Amniotic stem cell (primary cell): ENCODE data around the gene FBXL14.
"Not testable (repeated sequence)": the region's sequence is repeated elsewhere in the genome, so short reads cannot be mapped to it uniquely, and the experiment has no call there.

ENCODE experiments used
- DNase-seq: peaks from one replicate; lab custom pipeline; 2025; lab: John Stamatoyannopoulos, UW

The FBXL14 gene

DNA sequence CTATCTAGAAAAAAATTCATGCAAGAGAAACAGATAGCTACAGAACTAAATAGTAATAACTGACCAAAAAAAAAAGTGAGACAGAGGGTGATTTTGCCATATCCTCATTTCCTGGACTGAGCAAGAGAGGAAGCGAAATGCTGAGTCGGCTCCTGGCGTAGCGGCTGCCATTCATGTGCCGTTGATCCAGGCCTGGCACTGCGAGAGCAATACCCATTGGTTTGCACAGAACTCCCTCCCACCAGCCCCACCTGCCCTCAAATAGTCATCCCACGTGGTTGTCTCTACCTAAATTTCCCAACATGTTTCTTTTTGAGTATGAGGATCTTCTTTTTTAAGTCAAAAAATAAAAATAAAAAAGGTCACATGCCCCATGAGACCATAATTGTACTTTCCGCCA lies 25.2 kb upstream of the FBXL14 start:
- DNase-seq: no peak

DNA sequence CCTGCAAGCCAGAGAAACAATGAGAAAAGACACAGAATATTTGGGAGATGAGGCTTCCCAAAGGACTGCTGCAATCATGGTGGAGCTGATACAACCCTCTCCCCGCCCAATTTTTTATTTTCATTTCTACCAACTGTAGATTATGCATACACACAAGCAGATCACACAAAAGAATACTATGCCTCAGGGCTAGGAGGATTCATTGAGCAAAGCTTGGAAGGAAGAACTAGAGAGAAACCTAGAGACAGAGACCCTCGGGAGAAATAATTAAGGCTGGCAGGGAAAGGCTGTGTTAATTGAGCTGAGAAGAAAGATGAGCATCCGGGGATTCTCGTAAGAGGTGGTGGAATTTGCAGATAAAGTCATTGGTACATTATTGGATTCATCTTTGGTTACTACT lies 24.8 kb upstream of the FBXL14 start:
- no peak for DNase-seq

DNA sequence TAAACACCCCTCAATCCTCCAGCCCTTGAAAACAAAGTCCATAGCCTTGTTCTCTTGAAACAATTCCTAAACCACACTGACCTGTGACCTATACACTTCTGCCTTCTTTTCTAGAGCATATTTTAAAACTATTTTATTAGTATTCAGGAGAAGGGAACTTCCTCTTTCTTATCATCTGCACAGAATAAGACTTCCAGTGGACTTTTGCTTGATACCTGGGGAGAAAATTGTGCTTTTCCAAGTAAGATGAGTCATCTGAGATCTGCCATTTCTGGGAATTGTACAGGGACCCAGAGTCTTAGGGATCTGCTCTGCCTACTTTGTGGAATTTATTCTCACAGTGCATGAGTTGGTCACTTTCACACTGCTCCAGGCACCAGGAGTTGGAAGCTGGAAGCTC lies 24.1 kb upstream of the FBXL14 start:
- no peak for DNase-seq

DNA sequence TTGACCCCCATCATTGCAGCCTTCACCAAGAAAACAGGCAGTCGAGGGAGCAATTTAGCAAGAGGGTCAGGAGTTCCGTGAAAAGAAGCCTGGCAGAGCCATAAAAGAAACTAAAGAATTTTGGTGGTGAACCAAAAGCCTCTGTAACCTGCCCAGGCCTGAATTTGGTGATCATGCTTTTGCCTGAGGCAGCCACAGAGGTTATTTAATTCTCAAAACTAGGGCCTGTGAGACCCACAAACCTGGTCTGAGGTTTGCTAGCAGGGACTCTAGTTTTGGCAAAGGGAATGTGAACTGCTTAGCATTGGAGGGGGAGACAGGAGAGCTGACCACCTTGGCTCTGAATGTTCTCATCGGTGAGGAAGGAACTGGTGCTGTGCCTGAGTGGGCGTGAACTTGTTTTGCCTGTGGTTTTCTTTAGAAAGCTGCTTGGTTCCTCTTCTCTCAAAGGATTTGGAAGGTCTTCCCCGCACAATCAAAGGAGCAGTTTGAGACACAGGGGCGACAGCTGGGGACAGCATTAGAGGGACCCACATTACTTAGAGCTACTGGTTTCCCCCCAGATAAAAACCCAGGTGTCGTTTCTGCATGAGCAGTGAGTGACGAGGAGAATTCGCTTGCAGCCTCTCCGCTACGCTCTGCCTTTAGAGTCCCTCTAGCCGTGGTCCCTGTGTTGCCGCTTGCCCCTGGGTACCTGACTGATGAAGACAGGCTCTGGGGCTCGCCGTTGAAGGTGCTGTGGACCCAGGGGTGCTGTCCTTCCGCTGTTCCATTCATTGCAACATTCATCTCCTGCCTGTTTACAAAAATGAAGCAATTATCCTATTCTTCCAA lies 22.1 kb upstream of the FBXL14 start:
- no peak for DNase-seq

DNA sequence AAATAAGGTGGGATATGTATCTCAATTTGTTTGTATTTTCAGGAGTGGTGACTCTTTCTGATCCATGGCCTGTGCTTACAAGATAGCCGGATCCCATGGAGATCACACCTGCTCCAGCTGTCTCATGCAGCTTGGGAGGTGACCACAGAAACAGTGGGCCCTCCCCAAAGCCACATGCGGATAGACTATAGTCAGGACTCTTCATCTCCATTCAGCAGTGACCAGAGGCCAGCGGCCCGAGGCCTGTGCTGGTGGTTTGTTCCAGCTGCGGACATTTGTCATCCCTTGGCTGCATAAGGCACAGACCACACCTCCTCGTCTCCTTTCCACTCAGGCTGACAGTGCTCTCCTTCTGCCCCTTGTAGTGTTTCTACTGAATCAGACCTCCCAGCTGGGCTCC lies 20.0 kb upstream of the FBXL14 start:
- DNase-seq: no peak

DNA sequence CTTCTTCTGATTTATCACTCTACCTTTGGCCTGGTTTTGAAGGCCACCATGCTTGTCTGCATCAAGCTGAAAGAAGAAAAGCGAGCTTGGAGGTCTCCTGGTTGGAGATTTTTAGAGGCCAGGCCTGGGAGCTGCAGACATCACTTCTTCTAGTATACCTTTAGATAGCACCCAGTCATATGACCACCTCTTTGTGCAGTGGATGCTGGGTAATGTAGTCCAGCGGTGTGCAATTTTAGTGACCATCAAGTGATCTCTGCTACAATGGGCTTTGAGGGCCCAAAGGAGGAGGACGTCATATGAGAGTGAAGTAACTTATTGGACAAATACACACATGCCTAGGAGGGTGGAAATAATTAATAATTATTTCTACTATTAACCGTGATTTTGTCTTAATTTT lies 19.5 kb upstream of the FBXL14 start:
- DNase-seq: no peak

DNA sequence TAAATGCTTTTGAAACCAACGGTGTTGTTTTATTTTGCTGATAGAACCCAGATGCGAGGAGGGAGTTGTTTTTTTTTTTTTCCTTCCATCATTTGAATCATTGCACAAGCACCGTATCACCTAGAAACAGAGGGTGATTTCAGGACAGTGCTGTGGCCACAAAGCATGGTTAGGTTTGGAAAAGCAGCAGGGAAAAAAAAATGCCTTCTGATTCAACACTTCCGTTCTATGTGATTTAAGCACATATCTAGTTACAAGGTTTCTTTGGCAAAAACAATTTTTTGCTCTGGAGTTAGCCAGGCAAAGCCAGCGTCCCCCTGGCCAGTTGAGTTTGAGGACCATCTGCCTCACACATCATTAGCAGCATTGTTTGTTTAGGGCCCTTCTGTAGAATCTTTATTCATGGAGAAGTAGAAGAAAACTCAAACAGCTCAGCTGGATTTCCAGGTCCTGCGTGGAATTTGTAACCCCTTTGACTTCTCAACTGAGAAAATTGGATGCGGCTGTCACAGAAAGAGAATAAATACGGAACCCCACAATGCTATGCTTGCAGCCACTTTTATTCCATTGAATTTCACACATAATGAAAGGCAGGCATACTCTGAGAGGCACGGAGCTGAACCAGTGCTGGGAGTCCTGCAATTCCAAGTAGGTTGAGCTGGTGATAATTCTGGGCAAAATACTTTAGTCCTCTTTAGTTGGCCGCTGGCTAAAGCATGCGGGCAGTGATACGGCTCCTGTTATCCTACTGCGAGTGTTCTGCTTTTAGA lies 17.6 kb upstream of the FBXL14 start:
- DNase-seq: peak; percentile 69

DNA sequence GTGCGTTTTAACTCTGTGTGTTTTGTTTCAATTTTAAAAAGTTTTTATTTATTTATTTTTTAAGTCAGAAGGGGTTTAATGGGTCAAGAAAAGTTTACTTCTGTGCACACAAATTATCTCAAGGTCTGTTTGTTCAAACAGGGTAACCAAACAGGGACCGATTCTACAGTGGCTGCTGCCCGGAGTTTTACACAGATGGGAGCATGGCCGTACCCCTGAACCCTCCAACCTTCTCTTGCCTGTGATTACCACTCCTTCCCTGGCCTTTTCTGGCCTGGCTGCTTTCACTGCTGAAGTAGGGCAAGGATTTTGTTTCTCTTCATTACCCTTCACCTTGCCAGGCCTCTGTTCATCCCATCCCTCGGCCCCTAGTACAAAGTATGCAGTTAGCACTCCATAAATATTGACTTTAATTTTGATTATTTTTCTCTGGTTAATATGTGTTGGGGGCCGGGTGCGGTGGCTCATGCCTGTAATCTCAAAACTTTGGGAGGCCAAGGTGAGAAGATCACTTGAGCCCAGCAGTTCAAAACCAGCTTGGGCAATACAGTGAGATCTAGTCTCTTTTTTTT lies 15.8 kb upstream of the FBXL14 start:
- no peak for DNase-seq

DNA sequence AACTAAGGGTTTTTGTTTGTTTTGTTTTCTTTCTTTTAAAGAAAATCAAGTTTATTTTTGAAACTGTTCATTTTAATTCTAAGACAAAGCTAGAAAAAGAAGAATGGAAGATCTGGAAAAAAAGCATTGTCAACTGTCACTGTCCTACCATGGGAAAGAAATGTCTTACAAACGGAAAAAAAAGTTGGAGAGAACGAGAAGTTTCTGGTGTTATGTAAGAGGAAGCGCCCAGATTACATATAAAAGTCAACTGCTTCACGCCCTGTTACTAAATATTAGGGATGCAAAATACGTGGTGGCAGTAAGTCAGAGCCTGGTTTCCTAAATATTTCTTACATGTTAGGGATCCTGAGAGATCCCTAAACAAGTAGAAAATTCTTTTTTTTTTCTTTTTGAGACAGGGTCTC lies 14.3 kb upstream of the FBXL14 start:
- no peak for DNase-seq

DNA sequence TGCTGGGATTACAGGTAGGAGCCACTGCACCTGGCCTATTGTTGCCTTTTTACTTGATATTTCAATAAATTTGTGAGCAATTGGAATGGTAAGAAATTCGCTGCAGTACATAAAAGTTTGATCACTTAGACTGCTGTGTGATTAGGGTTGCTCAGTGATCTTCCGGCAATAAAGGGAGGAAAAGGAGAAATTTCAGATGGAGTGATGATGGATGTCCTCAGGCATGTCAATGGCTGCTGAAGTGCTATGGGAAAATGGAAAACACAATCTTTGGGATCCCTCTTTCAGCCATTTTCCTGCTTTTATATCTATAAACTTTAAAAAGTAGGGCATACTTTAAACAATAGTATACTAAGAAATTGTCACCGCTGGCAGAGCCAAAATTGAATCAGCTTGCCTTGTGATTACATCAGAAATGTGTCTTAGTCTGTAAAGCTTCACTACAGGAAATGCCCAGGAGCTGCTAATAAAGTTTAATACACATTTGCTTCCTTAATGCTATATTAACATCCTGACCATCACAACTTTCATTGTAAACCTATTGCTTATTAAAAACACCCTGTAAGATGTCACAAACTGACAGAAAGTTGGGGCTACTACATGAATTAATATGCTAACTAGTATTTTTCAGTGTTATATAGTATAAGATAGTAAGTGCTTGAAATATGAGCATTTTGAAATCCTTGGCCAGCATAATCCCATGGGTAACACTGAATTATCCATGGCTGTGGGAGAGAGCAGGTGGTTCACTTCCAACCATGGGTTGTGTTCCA lies 13.7 kb upstream of the FBXL14 start:
- DNase-seq: no peak

DNA sequence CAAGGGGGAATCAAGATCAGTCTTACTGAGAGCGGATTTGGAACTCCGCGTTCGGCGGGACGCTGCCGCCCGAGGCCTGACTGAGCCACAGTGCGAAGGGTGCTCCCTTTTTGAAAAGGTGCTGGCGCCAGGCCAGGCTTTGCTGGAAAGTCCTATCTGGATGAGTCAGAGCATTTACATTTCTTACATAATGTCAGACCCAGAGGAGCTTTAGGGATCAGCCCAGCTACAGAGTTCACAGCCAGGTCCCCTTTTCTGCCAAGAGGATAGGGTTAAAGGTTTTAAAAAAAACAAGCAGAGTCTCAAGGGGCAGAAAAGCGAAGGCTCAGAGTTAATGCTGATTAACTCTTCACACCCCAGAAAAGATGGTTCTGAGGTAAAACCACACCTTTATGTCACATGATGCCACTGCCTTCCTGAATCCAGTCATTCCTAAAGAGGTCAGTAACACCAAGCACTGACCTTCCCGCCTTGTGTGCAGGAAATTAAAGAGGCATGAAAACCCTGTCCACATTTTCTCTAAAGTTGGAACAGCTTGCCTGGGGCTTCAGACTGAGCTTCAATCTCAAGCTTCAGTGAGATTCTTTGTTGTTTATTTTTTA lies 11.7 kb upstream of the FBXL14 start:
- DNase-seq: peak; percentile 95

DNA sequence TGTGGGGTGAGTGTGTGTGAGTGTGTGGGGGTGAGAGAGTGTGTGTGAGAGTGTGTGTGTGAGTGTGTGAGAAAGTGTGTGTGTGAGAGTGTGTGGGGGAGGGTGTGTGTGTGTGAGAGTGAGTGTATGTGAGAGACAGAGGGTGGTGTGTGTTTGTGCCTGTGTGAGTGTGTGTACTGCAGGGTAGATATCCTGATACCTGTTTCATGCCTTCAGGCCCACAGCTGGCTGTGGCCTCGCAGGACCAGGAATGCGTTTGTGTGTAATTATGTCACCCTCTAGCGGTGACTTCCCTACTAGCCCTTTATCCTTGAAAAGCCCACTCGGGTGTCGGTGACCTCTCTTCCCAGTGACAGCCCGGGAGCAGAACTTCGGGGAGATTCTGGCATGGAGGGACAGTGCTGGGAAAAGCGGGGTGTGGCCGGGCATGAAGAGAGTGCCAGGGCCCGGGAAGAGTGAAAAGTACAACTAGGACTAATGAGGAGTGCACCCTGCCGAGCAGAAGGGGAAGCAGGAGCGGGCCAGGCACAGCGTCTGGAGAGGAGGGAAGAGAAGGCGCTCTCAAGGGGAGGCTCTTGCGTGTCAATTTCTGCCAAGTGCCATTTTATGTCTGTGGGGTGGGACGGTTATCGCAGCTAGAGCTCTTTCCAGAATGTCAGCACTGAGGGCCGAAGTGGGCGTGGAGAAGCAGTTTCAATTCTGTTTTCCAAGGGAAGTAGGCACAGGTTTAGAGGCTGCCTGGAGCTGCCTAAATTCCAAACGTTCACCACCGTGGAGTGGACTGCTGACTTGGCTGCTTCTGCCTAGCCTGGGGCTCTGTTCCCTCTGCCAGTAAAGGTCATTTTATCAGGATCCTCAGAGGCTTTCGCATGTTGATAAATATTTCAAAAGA lies 11.0 kb upstream of the FBXL14 start:
- peak; percentile 95 for DNase-seq

DNA sequence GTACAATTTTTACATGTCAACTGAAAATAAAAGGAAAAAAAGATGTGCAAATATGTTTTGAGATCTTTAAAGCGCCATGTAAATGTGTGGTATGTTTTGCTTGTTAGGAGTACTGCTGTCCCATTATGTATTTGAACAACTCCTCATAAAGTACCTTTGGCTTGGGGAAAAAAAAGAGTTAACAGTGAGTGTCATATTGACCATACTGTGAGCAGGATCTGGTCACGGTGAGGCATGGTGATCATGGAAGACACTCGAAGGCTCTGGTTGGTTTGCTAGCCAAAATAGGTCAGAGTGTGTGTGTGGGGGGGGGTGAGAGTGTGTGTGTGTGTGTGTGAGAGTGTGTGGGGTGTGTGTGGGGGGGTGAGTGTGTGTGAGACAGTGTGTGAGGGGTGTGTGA lies 10.1 kb upstream of the FBXL14 start:
- no peak for DNase-seq

DNA sequence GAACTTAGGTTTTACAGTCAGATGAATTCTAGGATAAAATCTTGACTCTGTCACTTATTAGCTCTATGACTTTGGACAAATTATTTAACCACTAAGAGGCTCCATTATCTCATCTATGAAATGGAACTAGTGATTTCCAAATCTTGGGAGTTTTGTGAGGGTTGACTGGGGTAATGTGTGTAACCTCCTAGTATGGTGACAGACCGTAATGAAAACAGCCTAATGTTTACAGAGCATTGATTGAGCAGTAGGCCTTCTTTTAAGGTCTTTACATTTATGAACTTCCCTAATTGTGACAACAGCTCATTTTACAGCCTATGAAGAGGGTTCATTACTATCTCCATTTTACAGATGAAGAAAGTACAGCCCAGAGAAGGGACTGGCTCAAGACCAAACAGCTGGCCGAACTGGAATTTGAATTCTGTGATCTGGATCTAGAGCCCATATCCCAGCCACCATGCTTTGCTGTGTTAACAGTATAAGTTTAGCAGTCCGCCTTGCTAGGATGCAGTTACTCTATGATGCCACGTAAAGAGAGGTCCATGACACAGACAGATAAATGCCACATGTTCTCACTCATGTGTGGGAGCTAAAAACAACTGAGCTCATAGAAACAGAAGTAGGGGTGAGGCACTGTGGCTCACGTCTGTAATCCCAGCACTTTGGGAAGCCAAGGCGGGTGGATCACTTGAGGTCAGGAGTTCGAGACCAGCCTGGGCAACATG lies 9.1 kb upstream of the FBXL14 start:
- DNase-seq: no peak

DNA sequence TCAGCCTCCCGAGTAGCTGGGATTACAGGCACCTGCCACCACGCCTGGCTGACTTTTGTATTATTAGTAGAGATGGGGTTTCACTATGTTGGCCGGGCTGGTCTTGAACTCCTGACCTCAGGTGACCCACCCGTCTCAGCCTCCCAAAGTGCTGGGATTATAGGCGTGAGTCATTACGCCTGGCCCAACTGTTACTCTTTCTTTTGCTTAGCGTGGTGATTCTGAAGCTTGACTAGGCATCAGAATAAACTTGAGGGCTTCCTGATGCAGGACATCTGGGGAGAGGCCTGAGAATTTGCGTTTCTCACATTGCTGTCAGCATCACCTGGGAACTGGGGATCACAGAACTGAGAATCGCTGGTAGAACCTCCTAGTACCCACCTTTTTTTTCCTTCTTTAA lies 8.3 kb upstream of the FBXL14 start:
- not testable (repeated sequence) for DNase-seq

DNA sequence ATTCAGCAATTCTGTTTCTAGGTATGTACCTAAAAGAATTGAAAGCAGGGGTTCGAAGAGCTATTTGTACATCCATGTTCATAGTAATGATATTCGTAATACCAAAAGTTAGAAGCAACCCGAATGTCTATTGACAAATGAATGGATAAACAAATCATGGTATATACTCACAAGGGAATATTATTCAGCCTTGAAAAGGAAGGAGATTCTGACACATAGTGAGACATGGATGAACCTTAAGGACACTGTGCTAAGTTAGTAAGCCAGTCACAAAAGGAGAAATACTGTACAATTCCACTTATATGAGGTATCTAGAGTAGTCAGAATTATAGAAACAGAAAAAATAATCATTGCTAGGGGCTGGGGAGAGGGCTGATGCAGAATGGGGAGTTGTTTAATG lies 4.4 kb upstream of the FBXL14 start:
- no peak for DNase-seq

DNA sequence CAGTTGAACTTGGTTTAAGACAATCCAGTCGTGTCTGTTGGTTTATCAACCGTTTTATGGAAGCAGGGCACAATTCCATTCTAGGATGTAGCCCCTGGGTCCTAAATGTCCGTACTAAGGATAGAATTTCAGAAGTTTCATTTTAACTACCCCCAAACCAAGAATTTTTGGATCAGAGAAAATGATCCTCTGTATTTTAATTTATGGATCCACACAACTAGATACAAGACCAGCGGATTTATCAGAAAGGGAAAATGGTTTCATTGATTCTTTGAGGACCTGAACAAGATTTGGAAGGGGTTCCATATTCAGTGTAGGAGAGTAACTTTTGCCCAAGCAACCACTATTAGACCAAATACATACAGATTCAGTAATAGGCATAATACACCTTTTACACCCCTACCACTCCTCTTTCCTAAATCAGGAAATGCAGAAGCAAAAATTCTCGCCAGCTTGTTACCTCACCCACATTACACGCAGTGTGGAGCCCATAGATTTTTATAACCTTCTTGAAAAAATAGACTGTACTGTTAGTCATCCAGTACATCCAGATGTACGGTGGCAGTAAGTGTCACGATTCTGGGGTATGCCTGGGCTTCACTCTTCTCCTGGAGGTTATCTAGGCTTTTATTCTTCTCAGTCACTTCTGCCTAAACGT lies 1.4 kb upstream of the FBXL14 start:
- no peak for DNase-seq

DNA sequence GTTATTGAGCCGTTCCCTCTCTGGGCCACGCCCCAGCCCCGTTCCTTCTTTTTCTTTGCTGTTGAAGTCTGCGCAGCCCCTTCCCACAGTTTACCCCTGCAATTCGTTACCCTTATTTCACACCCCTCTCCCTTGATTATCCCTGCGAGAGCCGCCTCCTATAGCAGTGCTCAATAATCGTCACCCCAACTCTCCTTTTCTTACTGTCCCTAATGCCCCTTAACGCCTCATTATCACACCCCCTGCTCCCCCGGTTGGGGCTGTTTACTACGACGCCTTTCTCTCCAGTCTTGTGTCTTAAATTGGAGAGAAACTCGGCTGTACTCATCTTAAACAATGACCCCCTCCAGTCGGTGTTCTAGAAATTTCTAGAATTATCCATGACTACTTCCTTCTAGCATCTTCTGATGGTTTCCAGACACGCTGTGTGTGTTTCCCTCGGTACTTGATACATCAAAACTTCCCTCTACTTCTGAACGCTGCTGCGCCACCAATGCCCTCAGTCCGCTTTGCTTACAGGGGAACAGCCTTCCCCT lies 713 bp upstream of the FBXL14 start:
- no peak for DNase-seq

DNA sequence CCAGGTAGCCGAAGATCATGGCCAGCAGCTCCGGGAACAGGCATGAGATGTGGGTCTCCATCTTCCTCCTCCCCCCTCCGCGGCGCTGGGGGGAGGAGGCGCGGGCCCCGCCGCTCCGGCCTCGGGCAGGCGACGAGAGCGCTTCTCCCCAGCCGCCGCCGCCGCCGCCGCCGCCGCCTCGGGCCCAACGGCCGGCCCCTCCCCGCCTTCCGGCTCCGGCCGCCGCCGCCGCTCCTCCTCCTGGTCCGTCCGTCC lies 448 bp downstream of the FBXL14 start:
- no peak for DNase-seq
